GM12878 (cell line): Measurements from ENCODE around the gene RAD9A. TPM values are rescaled to one million over a fixed set of nuclear protein-coding genes. Genes with fewer than 3 reads are reported as not detected.
A peak's percentile ranks its signal among the peaks of the same experiment; 100 is the strongest.

Experiments
- ATF2 ChIP-seq: IDR thresholded peaks from 2 replicates; pipeline ENCODE4 v1.6.1; 2012; ENCODE audit warnings: low read length, inconsistent platforms
- CBFB ChIP-seq: IDR thresholded peaks from 2 replicates; pipeline ENCODE4 v1.6.1; 2016; ENCODE audit warnings: antibody characterized with exemption, low read depth
- EED ChIP-seq: sonication (generic); IDR thresholded peaks from 2 replicates; pipeline ENCODE4 v1.6.1; 2016; ENCODE audit warnings: antibody characterized with exemption, low read depth
- GATAD2B ChIP-seq: fragments of 450-650 bp; conservative IDR thresholded peaks from 2 replicates; pipeline ENCODE4 v1.6.1; 2017; ENCODE audit warnings: low read depth, mild to moderate bottlenecking, moderate library complexity
- IKZF1 ChIP-seq: fragments of 450-650 bp; conservative IDR thresholded peaks from 2 replicates; pipeline ENCODE4 v1.6.1; 2017; ENCODE audit warnings: antibody characterized with exemption, mild to moderate bottlenecking
- IKZF2 ChIP-seq, 2 experiments: fragments of 450-650 bp; IDR thresholded peaks; 2 replicates each; pipeline ENCODE4 v1.6.1; 2017; ENCODE audit warnings: mild to moderate bottlenecking in 2 of 2, moderate library complexity in 2 of 2
- IRF4 ChIP-seq: IDR thresholded peaks from 2 replicates; pipeline ENCODE4 v1.6.1; 2011; ENCODE audit warnings: low read depth, low read length
- MYC ChIP-seq: IDR thresholded peaks from 2 replicates; pipeline ENCODE4 v1.6.1; 2011; ENCODE audit warnings: mild to moderate bottlenecking, low read length, moderate library complexity, inconsistent platforms; ENCODE audit not compliant: insufficient read depth, insufficient replicate concordance, insufficient read length, severe bottlenecking
- NRF1 ChIP-seq: conservative IDR thresholded peaks from 2 replicates; pipeline ENCODE4 v1.6.1; 2011; ENCODE audit warnings: mild to moderate bottlenecking, low read depth, low read length, improper control_type of control experiment
- RUNX3 ChIP-seq: IDR thresholded peaks from 2 replicates; pipeline ENCODE4 v1.6.1; 2012; ENCODE audit warnings: low read length, inconsistent platforms
- SMARCA5 ChIP-seq: fragments of 450-650 bp; IDR thresholded peaks from 2 replicates; pipeline ENCODE4 v1.6.1; 2017; ENCODE audit warnings: mild to moderate bottlenecking
- SREBF1 ChIP-seq: IDR thresholded peaks from 2 replicates; pipeline ENCODE4 v1.6.1; 2012; ENCODE audit warnings: mild to moderate bottlenecking, low read length
- STAT3 ChIP-seq: IDR thresholded peaks from 2 replicates; pipeline ENCODE4 v1.6.1; 2011; ENCODE audit warnings: low read depth, low read length, improper control_type of control experiment
- YY1 ChIP-seq: IDR thresholded peaks from 2 replicates; pipeline ENCODE4 v1.6.1; 2011; ENCODE audit warnings: low read depth, mild to moderate bottlenecking, low read length
- ZNF217 ChIP-seq: fragments of 450-650 bp; IDR thresholded peaks from 2 replicates; pipeline ENCODE4 v1.6.1; 2017; ENCODE audit warnings: antibody characterized with exemption, mild to moderate bottlenecking
- polyA plus RNA-seq, 11 experiments: library from polyadenylated mRNA; depleted of rRNA in 4 of 11; unstranded in 6 of 11; stranded (reverse) in 5 of 11; fragments of >200 nt; fragmentation: Nextera tagmentation in 4 of 11; fragmentation: Illumina TruSeq in 1 of 11; extraction: Ambion mirVana in 4 of 11; extraction: Trizol in 1 of 11; gene quantifications; 1 replicate in 1 of 11; 2 replicates in 10 of 11; pipeline versions ENCODE4 v1.2.1 to v1.2.3, GENCODE V29; 2011 to 2016; ENCODE audit warnings: inconsistent platforms in 2 of 11, missing spikeins in 2 of 11, low read depth in 1 of 11
- total RNA-seq, 4 experiments: library from RNA; depleted of rRNA in 3 of 4; stranded (reverse); fragments of >200 nt in 3 of 4; fragmentation: Illumina TruSeq in 1 of 4; extraction: Trizol in 1 of 4; gene quantifications; 2 replicates each; pipeline versions ENCODE4 v1.2.1 to v1.2.3, GENCODE V29; 2013 to 2021
- TF ChIP-seq, protein P1 (sequence below): fragments of 450-650 bp; IDR thresholded peaks from 2 replicates; pipeline ENCODE4 v1.6.1; 2017; ENCODE audit warnings: mild to moderate bottlenecking, moderate library complexity
- TF ChIP-seq, protein P2 (sequence below): fragments of 450-650 bp; formaldehyde crosslinking; IDR thresholded peaks from 2 replicates; pipeline ENCODE4 v1.4.0; 2020; ENCODE audit warnings: mild to moderate bottlenecking, moderate library complexity

The RAD9A gene
- total and polyA plus RNA-seq, 10 of the 15 experiments (the other 5 are each of a cell fraction or from before 2014, with no cell fraction given): 1.1 to 36.2 (median 19.8) TPM

DNA sequence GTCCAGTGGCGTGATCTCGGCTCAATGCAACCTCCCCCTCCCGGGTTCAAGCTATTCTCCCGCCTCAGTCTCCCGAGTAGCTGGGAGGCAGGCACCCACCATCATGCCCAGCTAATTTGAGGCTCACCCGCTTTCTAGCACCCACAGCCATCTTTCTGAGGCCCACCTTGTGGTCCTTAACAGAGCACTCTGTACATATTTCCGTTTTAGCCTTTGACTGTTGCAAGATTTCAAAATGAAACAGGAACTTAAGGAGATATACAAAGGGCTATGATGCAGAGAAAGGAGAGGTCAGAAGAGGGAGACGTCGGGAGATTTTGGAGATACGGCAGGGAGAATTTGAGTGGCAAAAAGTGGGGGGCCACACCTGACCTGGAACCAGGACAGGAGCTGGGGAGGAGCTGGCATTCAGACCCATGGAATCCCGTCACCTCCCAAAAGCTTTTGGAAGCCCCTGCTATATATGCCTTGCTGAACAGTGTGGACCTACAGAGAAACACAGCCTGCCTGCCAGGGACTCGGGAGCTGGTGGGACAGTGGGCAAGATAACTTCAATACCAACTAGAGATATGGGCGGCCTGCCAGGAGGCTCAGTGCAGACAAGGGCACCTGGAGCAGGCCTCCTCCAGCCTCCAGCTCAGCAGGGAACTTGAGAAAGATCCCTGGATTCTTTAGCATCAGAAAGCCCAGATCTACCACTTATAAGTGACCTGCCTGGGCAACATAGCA, 10.4 kb upstream of the RAD9A start (continued):
- no peak for TF ChIP-seq ATF2
- TF ChIP-seq SMARCA5: no peak
- peak; percentile 39; the same call in 1 of the 2 replicates for TF ChIP-seq IKZF1
- peak; percentile 16; the same call in 1 of the 2 replicates for TF ChIP-seq EED
- TF ChIP-seq ZNF217: no peak
- TF ChIP-seq MYC: no peak
- peak; percentile 26 to 33; a peak in 2 of 4 replicates for TF ChIP-seq IKZF2 (IDR thresholded peaks at IDR 0.05)
- peak; percentile 20; the same call in 1 of the 2 replicates for TF ChIP-seq YY1
- 0 out of 2 replicates have a peak, but pooled peaks have one; percentile 43 for TF ChIP-seq CBFB
- no peak for TF ChIP-seq STAT3
- TF ChIP-seq NRF1: no peak
- no peak for TF ChIP-seq IRF4
- TF ChIP-seq, protein P1, sequence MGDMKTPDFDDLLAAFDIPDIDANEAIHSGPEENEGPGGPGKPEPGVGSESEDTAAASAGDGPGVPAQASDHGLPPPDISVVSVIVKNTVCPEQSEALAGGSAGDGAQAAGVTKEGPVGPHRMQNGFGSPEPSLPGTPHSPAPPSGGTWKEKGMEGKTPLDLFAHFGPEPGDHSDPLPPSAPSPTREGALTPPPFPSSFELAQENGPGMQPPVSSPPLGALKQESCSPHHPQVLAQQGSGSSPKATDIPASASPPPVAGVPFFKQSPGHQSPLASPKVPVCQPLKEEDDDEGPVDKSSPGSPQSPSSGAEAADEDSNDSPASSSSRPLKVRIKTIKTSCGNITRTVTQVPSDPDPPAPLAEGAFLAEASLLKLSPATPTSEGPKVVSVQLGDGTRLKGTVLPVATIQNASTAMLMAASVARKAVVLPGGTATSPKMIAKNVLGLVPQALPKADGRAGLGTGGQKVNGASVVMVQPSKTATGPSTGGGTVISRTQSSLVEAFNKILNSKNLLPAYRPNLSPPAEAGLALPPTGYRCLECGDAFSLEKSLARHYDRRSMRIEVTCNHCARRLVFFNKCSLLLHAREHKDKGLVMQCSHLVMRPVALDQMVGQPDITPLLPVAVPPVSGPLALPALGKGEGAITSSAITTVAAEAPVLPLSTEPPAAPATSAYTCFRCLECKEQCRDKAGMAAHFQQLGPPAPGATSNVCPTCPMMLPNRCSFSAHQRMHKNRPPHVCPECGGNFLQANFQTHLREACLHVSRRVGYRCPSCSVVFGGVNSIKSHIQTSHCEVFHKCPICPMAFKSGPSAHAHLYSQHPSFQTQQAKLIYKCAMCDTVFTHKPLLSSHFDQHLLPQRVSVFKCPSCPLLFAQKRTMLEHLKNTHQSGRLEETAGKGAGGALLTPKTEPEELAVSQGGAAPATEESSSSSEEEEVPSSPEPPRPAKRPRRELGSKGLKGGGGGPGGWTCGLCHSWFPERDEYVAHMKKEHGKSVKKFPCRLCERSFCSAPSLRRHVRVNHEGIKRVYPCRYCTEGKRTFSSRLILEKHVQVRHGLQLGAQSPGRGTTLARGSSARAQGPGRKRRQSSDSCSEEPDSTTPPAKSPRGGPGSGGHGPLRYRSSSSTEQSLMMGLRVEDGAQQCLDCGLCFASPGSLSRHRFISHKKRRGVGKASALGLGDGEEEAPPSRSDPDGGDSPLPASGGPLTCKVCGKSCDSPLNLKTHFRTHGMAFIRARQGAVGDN: no peak
- TF ChIP-seq, protein P2, sequence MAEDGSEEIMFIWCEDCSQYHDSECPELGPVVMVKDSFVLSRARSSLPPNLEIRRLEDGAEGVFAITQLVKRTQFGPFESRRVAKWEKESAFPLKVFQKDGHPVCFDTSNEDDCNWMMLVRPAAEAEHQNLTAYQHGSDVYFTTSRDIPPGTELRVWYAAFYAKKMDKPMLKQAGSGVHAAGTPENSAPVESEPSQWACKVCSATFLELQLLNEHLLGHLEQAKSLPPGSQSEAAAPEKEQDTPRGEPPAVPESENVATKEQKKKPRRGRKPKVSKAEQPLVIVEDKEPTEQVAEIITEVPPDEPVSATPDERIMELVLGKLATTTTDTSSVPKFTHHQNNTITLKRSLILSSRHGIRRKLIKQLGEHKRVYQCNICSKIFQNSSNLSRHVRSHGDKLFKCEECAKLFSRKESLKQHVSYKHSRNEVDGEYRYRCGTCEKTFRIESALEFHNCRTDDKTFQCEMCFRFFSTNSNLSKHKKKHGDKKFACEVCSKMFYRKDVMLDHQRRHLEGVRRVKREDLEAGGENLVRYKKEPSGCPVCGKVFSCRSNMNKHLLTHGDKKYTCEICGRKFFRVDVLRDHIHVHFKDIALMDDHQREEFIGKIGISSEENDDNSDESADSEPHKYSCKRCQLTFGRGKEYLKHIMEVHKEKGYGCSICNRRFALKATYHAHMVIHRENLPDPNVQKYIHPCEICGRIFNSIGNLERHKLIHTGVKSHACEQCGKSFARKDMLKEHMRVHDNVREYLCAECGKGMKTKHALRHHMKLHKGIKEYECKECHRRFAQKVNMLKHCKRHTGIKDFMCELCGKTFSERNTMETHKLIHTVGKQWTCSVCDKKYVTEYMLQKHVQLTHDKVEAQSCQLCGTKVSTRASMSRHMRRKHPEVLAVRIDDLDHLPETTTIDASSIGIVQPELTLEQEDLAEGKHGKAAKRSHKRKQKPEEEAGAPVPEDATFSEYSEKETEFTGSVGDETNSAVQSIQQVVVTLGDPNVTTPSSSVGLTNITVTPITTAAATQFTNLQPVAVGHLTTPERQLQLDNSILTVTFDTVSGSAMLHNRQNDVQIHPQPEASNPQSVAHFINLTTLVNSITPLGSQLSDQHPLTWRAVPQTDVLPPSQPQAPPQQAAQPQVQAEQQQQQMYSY: no peak
- no peak for TF ChIP-seq SREBF1
- peak; percentile 43 for TF ChIP-seq RUNX3
- no peak for TF ChIP-seq GATAD2B
